H9 (cell line): Measurements from ENCODE around the gene MTARC2. TPM values are rescaled to one million over a fixed set of nuclear protein-coding genes. Genes with fewer than 3 reads are reported as not detected.

ENCODE experiments used
- DNase-seq: peaks from one replicate; pipeline ENCODE4 v3.0.0-alpha.2; 2017
- H2AFZ ChIP-seq: one replicate; pipeline ENCODE4 v1.6.1; 2013; ENCODE audit warnings: mild to moderate bottlenecking, low read length, control low read depth, moderate library complexity
- H2AK5ac ChIP-seq: 2 replicates; pipeline ENCODE4 v1.6.1; 2013; ENCODE audit warnings: low read length, control low read depth, mixed read lengths; ENCODE audit not compliant: insufficient read length
- H2BK120ac ChIP-seq: one replicate; pipeline ENCODE4 v1.6.1; 2013; ENCODE audit warnings: low read depth, mild to moderate bottlenecking, low read length, control low read depth, inconsistent platforms; ENCODE audit not compliant: poor library complexity, severe bottlenecking
- H2BK12ac ChIP-seq: 2 replicates; pipeline ENCODE4 v1.6.1; 2013; ENCODE audit warnings: low read length, control low read depth, mixed read lengths, low read depth; ENCODE audit not compliant: insufficient read length
- H2BK15ac ChIP-seq: 2 replicates; pipeline ENCODE4 v1.6.1; 2013; ENCODE audit warnings: low read depth, low read length, control low read depth
- H2BK20ac ChIP-seq: one replicate; pipeline ENCODE4 v1.6.1; 2013; ENCODE audit warnings: low read depth, mild to moderate bottlenecking, low read length, control low read depth, inconsistent platforms; ENCODE audit not compliant: poor library complexity, severe bottlenecking
- H2BK5ac ChIP-seq: 2 replicates; pipeline ENCODE4 v1.6.1; 2013; ENCODE audit warnings: low read length, control low read depth, mixed read lengths; ENCODE audit not compliant: insufficient read length
- H3K14ac ChIP-seq: 2 replicates; pipeline ENCODE4 v1.6.1; 2013; ENCODE audit warnings: low read length, control low read depth; ENCODE audit not compliant: insufficient read depth
- H3K18ac ChIP-seq: 2 replicates; pipeline ENCODE4 v1.6.1; 2013; ENCODE audit warnings: low read depth, mild to moderate bottlenecking, mixed read lengths, low read length, control low read depth; ENCODE audit not compliant: insufficient read length
- H3K23ac ChIP-seq: 2 replicates; pipeline ENCODE4 v1.6.1; 2013; ENCODE audit warnings: low read length, control low read depth, mixed read lengths, low read depth; ENCODE audit not compliant: insufficient read length
- H3K23me2 ChIP-seq: 2 replicates; pipeline ENCODE4 v1.6.1; 2013; ENCODE audit warnings: low read depth, mild to moderate bottlenecking, mixed read lengths, low read length, control low read depth; ENCODE audit not compliant: insufficient read length, poor library complexity, severe bottlenecking
- H3K27ac ChIP-seq: 2 replicates; pipeline ENCODE4 v1.5.1; 2013; ENCODE audit warnings: low read length, control low read depth, mixed read lengths, low read depth; ENCODE audit not compliant: insufficient read length
- H3K27me3 ChIP-seq: 2 replicates; pipeline ENCODE4 v1.6.1; 2013; ENCODE audit warnings: low read length, control low read depth, inconsistent platforms; ENCODE audit not compliant: insufficient read depth
- H3K4ac ChIP-seq: 2 replicates; pipeline ENCODE4 v1.6.1; 2013; ENCODE audit warnings: low read depth, mild to moderate bottlenecking, control low read depth, inconsistent platforms, low read length, moderate library complexity
- H3K4me1 ChIP-seq: 2 replicates; pipeline ENCODE4 v1.6.1; 2013; ENCODE audit warnings: low read length, control low read depth, inconsistent platforms; ENCODE audit not compliant: insufficient read depth
- H3K4me2 ChIP-seq: 2 replicates; pipeline ENCODE4 v1.6.1; 2013; ENCODE audit warnings: low read length, control low read depth, mixed read lengths; ENCODE audit not compliant: insufficient read length, insufficient read depth
- H3K56ac ChIP-seq: 2 replicates; pipeline ENCODE4 v1.6.1; 2013; ENCODE audit warnings: low read depth, mild to moderate bottlenecking, mixed read lengths, low read length, control low read depth; ENCODE audit not compliant: insufficient read length
- H3K79me1 ChIP-seq: 2 replicates; pipeline ENCODE4 v1.6.1; 2013; ENCODE audit warnings: low read depth, mild to moderate bottlenecking, moderate library complexity, low read length, control low read depth, inconsistent platforms; ENCODE audit not compliant: insufficient read depth, poor library complexity, severe bottlenecking
- H3K79me2 ChIP-seq: 2 replicates; pipeline ENCODE4 v1.6.1; 2013; ENCODE audit warnings: low read length, control low read depth, inconsistent platforms; ENCODE audit not compliant: insufficient read depth
- H3K9ac ChIP-seq: 2 replicates; pipeline ENCODE4 v1.6.1; 2013; ENCODE audit warnings: low read length, control low read depth, mixed read lengths; ENCODE audit not compliant: insufficient read length; ENCODE audit errors: extremely low read depth
- H3K9me3 ChIP-seq: one replicate; pipeline ENCODE4 v1.6.1; 2013; ENCODE audit warnings: low read depth, low read length, inconsistent platforms; ENCODE audit not compliant: control insufficient read depth
- H3T11ph ChIP-seq: one replicate; pipeline ENCODE4 v1.6.1; 2013; ENCODE audit warnings: mild to moderate bottlenecking, low read length, control low read depth, inconsistent platforms
- H4K20me1 ChIP-seq: one replicate; pipeline ENCODE4 v1.6.1; 2013; ENCODE audit not compliant: control insufficient read depth, insufficient read length, insufficient read depth
- H4K5ac ChIP-seq: 2 replicates; pipeline ENCODE4 v1.6.1; 2013; ENCODE audit warnings: low read depth, mild to moderate bottlenecking, mixed read lengths, low read length, control low read depth; ENCODE audit not compliant: insufficient read length
- H4K8ac ChIP-seq: replicated peaks from 2 replicates; pipeline ENCODE4 v1.6.1; 2013; ENCODE audit warnings: low read length, control low read depth, mixed read lengths, low read depth; ENCODE audit not compliant: insufficient read length
- H4K91ac ChIP-seq: 2 replicates; pipeline ENCODE4 v1.6.1; 2013; ENCODE audit warnings: low read depth, mild to moderate bottlenecking, moderate library complexity, mixed read lengths, low read length, control low read depth; ENCODE audit not compliant: insufficient read length
- H3K27ac Mint-ChIP-seq, 3 experiments: 2 replicates in 2 of 3; 3 replicates in 1 of 3; pipeline ENCODE4 v1.8.0; 2020 to 2021; ENCODE audit warnings: mixed read lengths in 3 of 3, mild to moderate bottlenecking in 1 of 3, moderate library complexity in 1 of 3
- H3K27me3 Mint-ChIP-seq: 2 replicates; pipeline ENCODE4 v1.8.0; 2021; ENCODE audit warnings: low read depth, mild to moderate bottlenecking, moderate library complexity, mixed read lengths
- H3K36me3 Mint-ChIP-seq, 3 experiments: 2 replicates in 2 of 3; 3 replicates in 1 of 3; pipeline ENCODE4 v1.8.0; 2020 to 2021; ENCODE audit warnings: low read depth in 3 of 3, mixed read lengths in 3 of 3; ENCODE audit not compliant: insufficient read depth in 1 of 3
- H3K4me1 Mint-ChIP-seq, 2 experiments: 2 replicates each; pipeline ENCODE4 v1.8.0; 2020; ENCODE audit warnings: mixed read lengths in 2 of 2
- H3K4me3 Mint-ChIP-seq, 2 experiments: 2 replicates in 1 of 2; 3 replicates in 1 of 2; pipeline ENCODE4 v1.8.0; 2020 to 2021; ENCODE audit warnings: mild to moderate bottlenecking in 2 of 2, mixed read lengths in 2 of 2, moderate library complexity in 1 of 2
- H3K9me3 Mint-ChIP-seq, 2 experiments: 2 replicates in 1 of 2; 3 replicates in 1 of 2; pipeline ENCODE4 v1.8.0; 2020; ENCODE audit warnings: mild to moderate bottlenecking in 2 of 2, mixed read lengths in 2 of 2, moderate library complexity in 1 of 2
- CTCF ChIP-seq: fragments of 200-600 bp; sonication (generic); conservative IDR thresholded peaks from 3 replicates; pipeline ENCODE4 v1.8.0; 2021; ENCODE audit warnings: antibody characterized with exemption, mild to moderate bottlenecking
- WGBS: extraction: QIAGEN DNeasy Blood & Tissue Kit; methylation state at CpG from one replicate; pipeline ENCODE4 v1.1.7; 2013; ENCODE audit warnings: missing lambda C conversion rate, low lambda C conversion rate, mixed read lengths; ENCODE audit not compliant: insufficient read length; ENCODE audit errors: extremely low coverage; 5-methylcytosine and 5-hydroxymethylcytosine counted together
- total RNA-seq: library from RNA; stranded (reverse); gene quantifications from 2 replicates; pipeline ENCODE4 v1.2.1, GENCODE V29; 2021

The MTARC2 gene
- total RNA-seq, 1 experiment from 2014 or later = 7.7 TPM

DNA sequence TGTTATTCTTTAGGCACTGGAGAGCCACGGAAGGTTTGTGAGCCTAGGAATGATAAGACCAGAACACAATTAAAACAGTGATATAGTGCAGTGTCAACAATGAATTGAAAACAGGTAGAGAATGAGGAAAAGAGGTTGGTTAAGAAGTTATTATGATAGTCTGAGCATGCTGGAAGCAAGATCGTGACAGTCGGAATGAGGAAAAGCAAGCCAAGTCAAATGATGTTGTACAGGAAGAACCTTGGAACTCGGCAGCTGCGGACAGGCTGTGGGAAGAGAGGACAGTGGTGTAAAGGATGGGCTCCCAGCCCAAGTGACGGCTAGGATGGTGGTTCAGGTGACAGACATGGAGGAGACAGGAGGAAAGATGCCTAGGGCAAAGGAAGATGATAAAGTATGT is 64.2 kb downstream of the MTARC2 start:
- H3K27ac ChIP-seq = no peak overlapping the region
- H4K20me1 ChIP-seq = peaks cover 3% of the 10 kb centered on the region
- no peak overlapping the region for H4K5ac ChIP-seq
- H3K36me3 Mint-ChIP-seq = peaks cover 24 to 61% (median 53%) of the 10 kb centered on the region in 3 experiments; a peak in 6 of 7 replicates
- DNase-seq = no peak
- H4K91ac ChIP-seq = no peak overlapping the region
- no peaks in the 10 kb centered on the region for H3K79me2 ChIP-seq
- H3K9me3 ChIP-seq = no peaks in the 10 kb centered on the region
- no peaks in the 10 kb centered on the region for H3K27me3 Mint-ChIP-seq
- H2AK5ac ChIP-seq = no peak overlapping the region
- H2BK12ac ChIP-seq = no peak overlapping the region
- no peak overlapping the region for H3K4me2 ChIP-seq
- H2BK120ac ChIP-seq = no peak overlapping the region
- no peaks in the 10 kb centered on the region for H3K79me1 ChIP-seq
- no peak overlapping the region for H3T11ph ChIP-seq
- peaks cover 0 to 3% of the 10 kb centered on the region in 2 experiments; a peak in 1 of 5 replicates for H3K9me3 Mint-ChIP-seq
- WGBS = no CpG with 5 or more reads among the region's 6 CpGs
- no peaks in the 10 kb centered on the region for H3K4me1 ChIP-seq
- no peak overlapping the region for H3K56ac ChIP-seq
- no peak overlapping the region for H3K18ac ChIP-seq
- no peak overlapping the region for H2BK15ac ChIP-seq
- peaks cover 6 to 9% of the 10 kb centered on the region in 2 experiments for H3K4me1 Mint-ChIP-seq
- no peak overlapping the region for H3K27ac Mint-ChIP-seq
- no peaks in the 10 kb centered on the region for H3K27me3 ChIP-seq
- TF ChIP-seq CTCF = no peak
- H2BK5ac ChIP-seq = no peak overlapping the region
- no peak overlapping the region for H2AFZ ChIP-seq
- H3K14ac ChIP-seq = no peak overlapping the region
- no peak overlapping the region for H3K4ac ChIP-seq
- H3K9ac ChIP-seq = no peak overlapping the region
- H3K23ac ChIP-seq = no peak overlapping the region
- H3K23me2 ChIP-seq = peaks cover 3% of the 10 kb centered on the region
- no peak overlapping the region for H4K8ac ChIP-seq
- no peak overlapping the region for H3K4me3 Mint-ChIP-seq
- H2BK20ac ChIP-seq = no peak overlapping the region
